Superior temporal gyrus (tissue), 1 donor: ENCODE measurements around the gene GPC6.
A peak's percentile ranks its signal among the peaks of the same experiment; 100 is the strongest.

ENCODE experiments used
- DNase-seq: peaks from one replicate; pipeline ENCODE4 v3.0.0-alpha.2; 2016; ENCODE audit errors: extremely low spot score

The GPC6 gene

GRCh38 chr13:93561576-93562225, 335.1 kb downstream of the GPC6 start:
- DNase-seq = no peak

DNA sequence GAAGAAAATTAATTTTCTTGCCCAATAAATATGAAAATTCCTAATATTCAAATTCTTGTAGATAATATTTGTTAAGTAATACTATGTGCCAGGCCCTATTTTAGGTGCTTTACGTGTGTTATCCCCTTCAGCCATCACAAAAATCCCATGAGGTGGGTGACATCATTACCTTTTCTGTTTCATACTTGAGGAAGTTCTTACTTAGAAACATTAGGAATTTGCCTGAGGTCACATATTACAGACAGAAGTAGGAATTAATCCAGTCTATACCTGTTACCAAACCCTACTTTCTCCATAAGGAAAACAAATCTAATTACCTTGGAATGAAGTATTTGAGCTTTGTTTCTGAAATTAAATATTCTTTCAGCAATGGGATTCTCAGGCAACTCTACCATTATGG, 336.1 kb downstream of the GPC6 start:
- no peak for DNase-seq

GRCh38 chr13:93577105-93577504, 350.5 kb downstream of the GPC6 start:
- DNase-seq = no peak

DNA sequence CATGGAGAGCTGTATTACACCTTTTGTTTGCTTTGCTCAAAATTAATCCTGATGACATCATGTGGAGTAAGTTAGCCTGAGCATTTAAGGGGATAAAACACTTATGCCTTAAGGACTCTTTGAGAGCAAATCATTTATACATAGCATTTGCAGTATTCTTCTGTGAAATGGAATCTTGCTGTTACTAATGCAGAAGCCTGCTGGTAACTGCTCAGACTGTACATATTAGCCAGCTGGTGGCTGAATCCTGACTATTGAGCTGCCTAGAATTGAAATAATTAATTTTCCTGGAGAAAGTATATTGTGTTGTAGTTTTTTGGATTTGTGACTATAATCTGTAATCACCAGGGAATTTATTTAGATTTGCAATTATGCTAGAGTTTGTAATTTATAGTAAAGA, 363.2 kb downstream of the GPC6 start:
- DNase-seq = no peak

DNA sequence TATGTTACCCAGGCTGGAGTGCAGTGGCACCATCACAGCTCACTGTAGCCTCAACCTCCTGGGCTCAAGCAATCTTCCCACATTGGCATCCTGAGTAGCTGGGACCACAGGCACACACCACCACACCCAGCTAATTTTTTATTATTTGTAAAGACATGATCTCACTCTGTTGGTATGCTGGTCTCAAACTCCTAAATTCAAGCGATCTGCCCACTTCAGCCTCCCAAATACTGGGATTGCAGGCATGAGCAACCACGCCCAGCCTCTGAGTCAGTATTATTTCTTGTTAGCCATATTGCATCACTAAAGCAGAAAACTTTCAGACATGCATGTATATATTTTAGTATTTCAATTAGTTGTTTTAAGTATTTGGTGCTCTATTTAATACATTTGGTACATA, 376.4 kb downstream of the GPC6 start:
- DNase-seq = no peak

DNA sequence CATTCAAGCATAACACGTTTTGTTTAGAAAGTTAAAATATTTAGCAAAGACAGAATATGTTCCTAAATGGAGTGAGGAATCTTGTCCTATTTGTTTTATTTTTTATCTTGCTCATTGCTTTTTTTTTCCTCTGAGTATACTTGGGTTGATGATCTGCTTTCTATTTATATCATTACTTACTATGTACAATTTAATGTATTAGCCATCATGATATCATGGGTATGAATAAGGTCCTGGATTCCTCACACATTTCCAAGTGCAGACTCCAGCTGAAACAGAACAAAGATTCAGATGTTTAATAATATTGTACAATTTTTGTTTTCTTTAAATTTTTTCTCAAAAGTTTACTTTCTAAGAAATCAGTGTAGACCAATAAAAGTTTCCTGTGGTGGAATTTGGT, 388.2 kb downstream of the GPC6 start:
- DNase-seq = no peak

- no peak for DNase-seq
Measured at GRCh38 chr13:93620181-93620765, 393.7 kb downstream of the GPC6 start.

DNA sequence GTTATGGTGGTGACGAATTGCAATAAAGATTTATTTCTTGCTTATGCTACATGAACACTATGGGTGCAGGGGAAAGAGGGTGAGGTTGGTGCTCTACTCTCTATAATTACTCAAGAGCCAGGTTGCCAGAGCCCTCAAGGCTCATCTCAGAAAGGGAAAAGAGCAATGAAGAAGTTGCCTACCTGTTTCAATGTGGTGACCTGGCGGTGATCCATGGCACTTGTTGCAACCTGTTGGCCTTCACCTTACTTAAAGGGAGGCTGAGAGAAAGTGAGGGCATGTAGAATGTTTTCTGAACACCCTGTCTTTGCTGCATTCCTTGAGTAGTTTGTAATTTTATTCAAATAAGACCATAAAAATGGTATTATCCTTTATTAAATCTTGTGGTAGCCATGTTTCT, 394.4 kb downstream of the GPC6 start:
- no peak for DNase-seq

DNA sequence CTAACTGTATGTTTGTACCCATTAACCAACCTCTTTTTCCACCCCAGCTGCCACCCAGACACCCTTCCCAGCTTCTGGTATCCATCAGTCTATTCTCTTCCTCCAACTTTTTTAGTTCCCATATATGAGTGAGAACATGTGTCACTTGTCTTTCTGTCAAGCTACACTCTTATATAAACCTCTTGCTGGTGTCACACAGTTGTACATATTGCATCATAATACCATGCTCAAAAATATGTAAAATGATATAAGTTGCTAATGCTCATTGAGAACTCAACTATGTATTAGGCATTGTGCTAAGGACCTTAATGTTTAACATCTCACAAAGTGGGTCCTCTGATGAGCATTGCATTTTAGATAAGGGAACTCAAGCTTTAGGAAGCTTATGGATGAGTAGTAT, 395.4 kb downstream of the GPC6 start:
- no peak for DNase-seq

DNA sequence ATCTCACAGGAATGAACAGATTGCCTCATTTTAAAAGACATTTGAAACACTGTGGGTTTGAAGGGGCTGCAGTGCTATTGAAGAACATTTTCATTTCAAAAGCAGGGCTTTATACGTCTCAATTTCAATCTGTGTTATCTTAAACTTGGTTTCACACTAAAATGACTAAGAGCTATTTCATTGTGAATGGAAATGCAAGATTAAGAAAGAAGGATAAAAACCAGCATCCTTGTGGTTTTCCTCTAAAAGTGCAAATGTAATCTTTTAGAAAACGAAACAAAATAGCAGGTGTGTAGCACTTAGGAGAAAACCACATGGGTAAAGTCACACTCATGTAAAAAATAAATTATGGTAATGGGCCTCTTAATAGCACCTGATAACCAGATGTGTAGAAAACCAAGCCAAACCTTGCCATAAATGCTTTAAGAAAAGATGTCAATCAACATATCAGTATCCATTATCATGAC, 397.7 kb downstream of the GPC6 start:
- no peak for DNase-seq

- no peak for DNase-seq
Measured at GRCh38 chr13:93625536-93625935, 398.9 kb downstream of the GPC6 start.

DNA sequence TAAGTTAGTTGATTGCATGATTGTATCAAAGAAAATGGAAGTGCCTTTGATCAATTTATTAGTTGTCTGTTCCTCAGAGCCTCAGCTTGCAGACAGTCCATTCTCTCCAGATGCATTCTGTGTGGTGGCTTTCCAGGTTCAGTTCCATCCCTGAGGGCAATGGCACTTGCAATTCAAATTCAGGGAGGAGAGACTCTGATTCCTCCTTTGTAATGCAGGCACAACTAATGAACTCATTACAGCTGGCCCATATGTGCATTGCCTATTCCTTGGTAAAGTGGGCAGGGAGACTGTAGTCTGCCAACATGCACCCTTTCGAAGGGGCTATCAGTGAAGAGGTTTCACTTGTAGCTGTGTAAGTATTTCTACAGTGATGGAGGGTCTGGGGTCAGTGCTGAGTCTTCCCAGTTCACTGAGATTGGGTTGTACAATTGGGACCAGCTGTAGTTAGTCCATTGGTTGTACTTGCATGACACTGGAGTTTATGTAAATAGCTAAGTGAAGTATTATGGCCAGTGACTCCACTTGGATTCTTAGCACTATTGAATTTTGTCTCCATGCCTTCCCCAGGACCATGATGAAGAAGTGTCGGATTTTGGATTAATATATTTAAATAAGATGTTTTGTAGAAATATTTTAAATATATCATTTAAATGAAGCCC, 401.7 kb downstream of the GPC6 start:
- no peak for DNase-seq

DNA sequence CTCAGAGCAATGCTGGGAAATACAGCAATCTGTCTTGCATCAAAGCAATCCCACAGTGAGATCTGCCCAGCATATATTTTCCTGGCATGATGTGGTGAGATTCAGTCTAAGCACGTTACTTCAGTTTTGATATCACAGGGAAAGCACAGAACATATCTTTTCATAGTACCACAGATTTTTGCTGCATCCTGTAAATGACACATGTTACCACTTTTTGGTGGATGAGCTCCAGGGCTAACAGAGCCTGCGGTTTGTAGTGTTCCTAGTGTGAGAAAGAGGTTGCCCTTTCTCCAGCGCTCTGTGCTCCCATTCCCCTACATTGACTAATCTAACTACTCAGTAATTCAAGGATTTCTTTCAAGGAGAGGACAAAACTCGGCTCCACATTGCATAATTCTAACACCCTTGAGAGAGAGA, 409.0 kb downstream of the GPC6 start:
- DNase-seq = no peak

GRCh38 chr13:93637852-93638251, 411.2 kb downstream of the GPC6 start:
- no peak for DNase-seq

GRCh38 chr13:93640452-93640851, 413.8 kb downstream of the GPC6 start:
- DNase-seq = no peak

DNA sequence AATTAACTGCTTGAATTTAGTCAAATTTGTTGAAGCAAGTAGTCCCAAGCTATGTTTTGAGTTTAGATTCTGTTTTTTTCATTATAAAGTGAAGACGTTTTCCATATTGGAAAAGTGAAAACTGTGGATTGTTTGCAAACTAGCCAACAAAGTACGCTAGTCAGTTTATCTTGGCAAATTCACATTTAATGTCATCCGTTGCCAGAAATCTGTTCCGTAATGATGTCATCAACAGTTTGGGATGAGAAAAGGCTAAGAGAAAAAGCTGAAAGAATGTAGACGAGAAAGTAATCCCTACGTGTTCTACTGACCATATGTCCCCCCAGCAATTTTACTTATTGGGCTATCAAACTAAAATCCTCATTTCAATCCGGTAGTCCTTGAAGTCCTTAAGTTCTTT, 419.6 kb downstream of the GPC6 start:
- no peak for DNase-seq

DNA sequence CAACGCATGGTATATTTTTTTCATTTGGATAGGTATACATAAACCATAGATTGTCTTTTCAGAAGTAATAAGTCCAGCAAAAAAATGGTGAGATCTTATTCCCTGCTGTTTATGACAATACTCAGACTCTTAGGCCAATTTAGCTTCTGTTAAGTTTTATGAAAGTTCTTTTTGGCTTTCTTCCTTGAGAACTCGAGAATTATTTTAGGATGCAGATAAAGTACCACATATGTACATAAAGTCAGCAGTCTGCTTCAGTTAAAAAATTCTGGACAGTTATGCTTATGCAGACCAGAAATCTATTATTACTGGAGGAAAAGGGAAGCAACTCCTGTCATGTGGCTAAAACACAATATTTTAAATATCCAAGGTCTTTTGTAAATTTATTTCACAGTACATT, 422.9 kb downstream of the GPC6 start:
- DNase-seq = no peak

DNA sequence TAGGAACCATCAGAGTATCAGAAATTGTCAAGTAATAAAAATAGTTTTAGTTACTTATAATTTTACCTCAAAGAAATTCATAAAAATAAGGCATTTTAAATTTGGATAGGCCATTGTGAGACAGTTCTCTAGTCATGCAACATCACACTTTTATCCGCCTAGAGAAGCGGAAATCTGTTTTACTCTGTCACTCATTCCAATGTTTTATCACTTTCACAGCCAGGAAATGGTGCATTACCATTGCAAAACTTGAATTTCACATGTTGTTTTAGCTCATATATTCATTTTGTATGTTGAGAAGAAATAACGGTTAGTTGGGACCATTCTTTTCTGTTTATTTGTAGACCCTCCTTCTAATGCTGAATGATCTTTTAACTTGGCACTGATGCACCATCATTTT, 427.2 kb downstream of the GPC6 start:
- DNase-seq = no peak

GRCh38 chr13:93655154-93655553, 428.5 kb downstream of the GPC6 start:
- peak; percentile 43 for DNase-seq

- DNase-seq = no peak
Measured at GRCh38 chr13:93660391-93661063, 433.9 kb downstream of the GPC6 start.

DNA sequence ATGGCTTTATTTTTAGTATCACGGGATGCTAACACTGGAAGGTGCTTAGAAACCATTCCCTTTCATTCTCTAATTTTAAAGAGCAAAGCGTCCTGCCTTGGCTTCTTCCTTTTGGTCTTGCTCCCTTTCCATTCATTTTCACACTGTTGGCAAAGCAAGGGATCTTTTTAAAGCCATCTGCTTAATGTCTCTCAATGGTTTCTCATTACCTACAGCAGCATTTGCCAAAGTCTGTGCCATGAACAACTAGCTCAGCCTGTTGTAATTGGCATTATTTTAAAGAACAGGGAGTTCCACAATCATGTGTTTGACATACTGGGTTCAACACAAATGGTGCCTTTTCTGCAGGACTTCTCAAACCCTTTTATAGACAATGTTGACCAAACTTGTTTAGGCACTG, 444.3 kb downstream of the GPC6 start:
- no peak for DNase-seq

DNA sequence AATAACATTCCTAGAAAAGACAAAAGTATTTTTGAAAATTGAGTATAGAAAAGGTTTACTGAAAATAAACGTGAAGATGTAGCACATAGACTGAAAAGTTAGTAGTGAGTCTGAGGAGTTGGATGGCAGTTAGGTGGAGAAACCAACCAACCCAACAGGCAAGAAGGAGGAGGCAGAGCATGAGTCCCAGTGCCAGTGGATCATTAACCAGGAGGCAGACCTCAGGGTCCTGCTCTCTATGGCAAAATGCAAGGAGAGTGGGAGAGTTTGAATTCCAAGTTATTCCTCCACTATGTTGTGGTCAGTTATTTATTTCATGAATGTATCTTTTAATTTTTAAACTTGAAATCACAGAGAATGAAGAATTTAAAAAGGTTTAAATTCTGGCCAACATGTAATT, 446.4 kb downstream of the GPC6 start:
- no peak for DNase-seq

- DNase-seq = no peak
Measured at GRCh38 chr13:93673885-93674284, 447.3 kb downstream of the GPC6 start.
